K562 (cell line): ENCODE data around the gene ARHGEF4. TPM values are rescaled to one million over a fixed set of nuclear protein-coding genes. Genes with fewer than 3 reads are reported as not detected.
A peak's percentile ranks its signal among the peaks of the same experiment; 100 is the strongest.

ENCODE experiments used
- CCNT2 ChIP-seq: IDR thresholded peaks from 2 replicates; pipeline ENCODE4 v1.6.1; 2011; ENCODE audit warnings: borderline replicate concordance, low read depth, mild to moderate bottlenecking, moderate library complexity, mixed read lengths, low read length; ENCODE audit not compliant: insufficient read length; ENCODE audit errors: extremely low read depth
- CEBPG ChIP-seq, 3 experiments: fragments of 200-800 bp in 1 of 3; sonication (Bioruptor generic) in 1 of 3; sonication (generic) in 1 of 3; formaldehyde crosslinking in 1 of 3; IDR thresholded peaks in 2 of 3; conservative IDR thresholded peaks in 1 of 3; 2 replicates each; pipeline versions ENCODE4 v1.6.1 to v1.8.0; 2016 to 2022; ENCODE audit warnings: missing compliant biosample characterization in 2 of 3, missing genetic modification characterization in 2 of 3, mild to moderate bottlenecking in 1 of 3, missing genetic modification reagents in 1 of 3
- COPS2 ChIP-seq: fragments of 450-650 bp; conservative IDR thresholded peaks from 2 replicates; pipeline ENCODE4 v1.6.1; 2016; ENCODE audit warnings: mild to moderate bottlenecking, moderate library complexity
- CREB1 ChIP-seq, 2 experiments: sonication (generic) in 1 of 2; formaldehyde crosslinking in 1 of 2; IDR thresholded peaks; 2 replicates each; pipeline versions ENCODE4 v1.6.1 to v1.8.0; 2012 to 2022; ENCODE audit warnings: inconsistent platforms in 1 of 2, mild to moderate bottlenecking in 1 of 2, missing genetic modification reagents in 1 of 2, moderate library complexity in 1 of 2
- CREB3L1 ChIP-seq: fragments of 450-650 bp; IDR thresholded peaks from 2 replicates; pipeline ENCODE4 v1.6.1; 2014; ENCODE audit warnings: low read depth, mild to moderate bottlenecking, moderate library complexity, borderline replicate concordance
- DDX20 ChIP-seq: fragments of 450-650 bp; IDR thresholded peaks from 2 replicates; pipeline ENCODE4 v1.6.1; 2016; ENCODE audit warnings: missing genetic modification characterization, low read depth, mild to moderate bottlenecking, missing compliant biosample characterization, moderate library complexity
- ESRRB ChIP-seq: fragments of 250-450 bp; sonication (Bioruptor Pico); IDR thresholded peaks from 2 replicates; pipeline ENCODE4 v1.5.0; 2020; ENCODE audit warnings: mild to moderate bottlenecking, moderate library complexity, borderline replicate concordance
- FIP1L1 ChIP-seq: fragments of 200-400 bp; formaldehyde crosslinking; IDR thresholded peaks from 2 replicates; pipeline ENCODE4 v1.6.1; 2018; ENCODE audit warnings: mild to moderate bottlenecking, low read depth, low read length; ENCODE audit not compliant: poor library complexity, severe bottlenecking
- FOXJ3 ChIP-seq: sonication (generic); formaldehyde crosslinking; IDR thresholded peaks from 2 replicates; pipeline ENCODE4 v1.4.0; 2020; ENCODE audit warnings: mild to moderate bottlenecking, missing genetic modification reagents
- JUNB ChIP-seq: fragments of 450-650 bp; formaldehyde crosslinking; conservative IDR thresholded peaks from 2 replicates; pipeline ENCODE4 v1.4.0; 2020; ENCODE audit warnings: mild to moderate bottlenecking
- NR2C2 ChIP-seq, 2 experiments: fragments of 200-800 bp in 1 of 2; sonication (Bioruptor generic) in 1 of 2; sonication (generic) in 1 of 2; formaldehyde crosslinking in 1 of 2; IDR thresholded peaks; 2 replicates each; pipeline versions ENCODE4 v1.6.1 to v1.8.0; 2016 to 2022; ENCODE audit warnings: mild to moderate bottlenecking in 1 of 2, missing compliant biosample characterization in 1 of 2, missing genetic modification characterization in 1 of 2, missing genetic modification reagents in 1 of 2
- PHB2 ChIP-seq: fragments of 450-650 bp; IDR thresholded peaks from 2 replicates; pipeline ENCODE4 v1.6.1; 2017; ENCODE audit warnings: low read depth
- TCF15 ChIP-seq: fragments of 250-450 bp; sonication (Bioruptor Pico); IDR thresholded peaks from 2 replicates; pipeline ENCODE4 v1.8.0; 2022; ENCODE audit warnings: moderate library complexity, mild to moderate bottlenecking, inconsistent platforms
- TFE3 ChIP-seq: fragments of 450-650 bp; formaldehyde crosslinking; IDR thresholded peaks from 2 replicates; pipeline ENCODE4 v1.4.0; 2020; ENCODE audit warnings: mild to moderate bottlenecking, mixed read lengths
- THRA ChIP-seq: fragments of 450-650 bp; IDR thresholded peaks from 2 replicates; pipeline ENCODE4 v1.6.1; 2017; ENCODE audit warnings: mild to moderate bottlenecking, moderate library complexity
- ZC3H4 ChIP-seq: sonication (generic); formaldehyde crosslinking; IDR thresholded peaks from 2 replicates; pipeline ENCODE4 v1.9.0; 2021; ENCODE audit warnings: missing genetic modification reagents, borderline replicate concordance
- ZFP30 ChIP-seq: fragments of 250-450 bp; sonication (Bioruptor Pico); IDR thresholded peaks from 2 replicates; pipeline ENCODE4 v1.8.0; 2022; ENCODE audit warnings: moderate library complexity, mild to moderate bottlenecking, inconsistent platforms, borderline replicate concordance
- ZNF184 ChIP-seq: sonication (generic); formaldehyde crosslinking; IDR thresholded peaks from 2 replicates; pipeline ENCODE4 v1.5.0; 2020; ENCODE audit warnings: missing genetic modification reagents
- ZNF740 ChIP-seq, 3 experiments: fragments of 200-800 bp in 1 of 3; sonication (Bioruptor generic) in 1 of 3; sonication (generic) in 1 of 3; formaldehyde crosslinking in 1 of 3; IDR thresholded peaks; 2 replicates each; pipeline versions ENCODE4 v1.6.1 to v1.8.0; 2016 to 2022; ENCODE audit warnings: mild to moderate bottlenecking in 2 of 3, missing compliant biosample characterization in 2 of 3, missing genetic modification characterization in 2 of 3, missing genetic modification reagents in 1 of 3
- polyA plus RNA-seq, 8 experiments: library from polyadenylated mRNA; depleted of rRNA in 4 of 8; stranded (reverse) in 5 of 8; unstranded in 3 of 8; fragments of >200 nt; fragmentation: Nextera tagmentation in 2 of 8; fragmentation: Illumina TruSeq in 1 of 8; extraction: Ambion mirVana in 2 of 8; extraction: Trizol in 1 of 8; gene quantifications; 2 replicates each; pipeline versions ENCODE4 v1.2.1 to v1.2.3, GENCODE V29; 2011 to 2014; ENCODE audit warnings: inconsistent platforms in 1 of 8, missing spikeins in 1 of 8
- total RNA-seq, 7 experiments: library from RNA; depleted of rRNA in 6 of 7; stranded (reverse); fragments of >200 nt in 6 of 7; fragmentation: Illumina TruSeq in 2 of 7; extraction: Trizol in 2 of 7; gene quantifications; 2 replicates each; pipeline versions ENCODE4 v1.2.1 to v1.2.3, GENCODE V29; 2011 to 2021; ENCODE audit warnings: low replicate concordance in 1 of 7

ARHGEF4 gene
- total and polyA plus RNA-seq, 9 of the 15 experiments (the other 6 are each of a cell fraction or from before 2014, with no cell fraction given), result not detected

- TF ChIP-seq CCNT2, result peak; percentile 78
- TF ChIP-seq ZNF184, result no peak
- TF ChIP-seq NR2C2 (CRISPR knock-in tag; IDR thresholded peaks at IDR 0.05), result no peak; the same call in 1 of the 2 replicates
- TF ChIP-seq NR2C2 (tag; IDR thresholded peaks at IDR 0.05), result peak; percentile 94
- no peak for TF ChIP-seq ZFP30 (CRISPR knock-in tag)
- TF ChIP-seq CEBPG (CRISPR knock-in tag; IDR thresholded peaks at IDR 0.05), result no peak
- TF ChIP-seq CEBPG (tag; conservative IDR thresholded peaks at IDR 0.05 in 1 of 2, IDR thresholded peaks at IDR 0.05 in 1 of 2), result no peak
- no peak for TF ChIP-seq ZNF740 (CRISPR knock-in tag; IDR thresholded peaks at IDR 0.05)
- TF ChIP-seq ZNF740 (tag; IDR thresholded peaks at IDR 0.05), result no peak
- TF ChIP-seq THRA, result no peak
- no peak for TF ChIP-seq JUNB (CRISPR knock-in tag)
- no peak for TF ChIP-seq COPS2
- no peak for TF ChIP-seq FOXJ3 (CRISPR knock-in tag)
- no peak for TF ChIP-seq FIP1L1
- no peak for TF ChIP-seq ESRRB (CRISPR knock-in tag)
- TF ChIP-seq ZC3H4 (CRISPR knock-in tag), result no peak
- TF ChIP-seq CREB3L1, result peak; percentile 87; the same call in 1 of the 2 replicates
- 0 out of 2 replicates have a peak, but pooled peaks have one; percentile 40 for TF ChIP-seq TCF15 (CRISPR knock-in tag)
- peak; percentile 93 for TF ChIP-seq TFE3 (CRISPR knock-in tag)
- peak; percentile 60; the same call in 1 of the 2 replicates for TF ChIP-seq CREB1 (IDR thresholded peaks at IDR 0.05)
- no peak for TF ChIP-seq CREB1 (CRISPR knock-in tag; IDR thresholded peaks at IDR 0.05)
- no peak for TF ChIP-seq DDX20 (tag)
- no peak for TF ChIP-seq PHB2
Observed at GRCh38 chr2:131093006-131093695, 256.4 kb downstream of the ARHGEF4 start, which contains the start of gene FAM168B (continued).
